HG02678 (cell line): Measurements from ENCODE around the gene TUBG1.
"Not testable (repeated sequence)": the region's sequence is repeated elsewhere in the genome, so short reads cannot be mapped to it uniquely, and the experiment has no call there.

ENCODE experiments used
- ATAC-seq: cut with Tn5 transposase; IDR thresholded peaks from one replicate; pipeline ENCODE4 v1.9.1; 2021; ENCODE audit warnings: mild to moderate bottlenecking, moderate library complexity; ENCODE audit not compliant: unreplicated experiment

Gene TUBG1

DNA sequence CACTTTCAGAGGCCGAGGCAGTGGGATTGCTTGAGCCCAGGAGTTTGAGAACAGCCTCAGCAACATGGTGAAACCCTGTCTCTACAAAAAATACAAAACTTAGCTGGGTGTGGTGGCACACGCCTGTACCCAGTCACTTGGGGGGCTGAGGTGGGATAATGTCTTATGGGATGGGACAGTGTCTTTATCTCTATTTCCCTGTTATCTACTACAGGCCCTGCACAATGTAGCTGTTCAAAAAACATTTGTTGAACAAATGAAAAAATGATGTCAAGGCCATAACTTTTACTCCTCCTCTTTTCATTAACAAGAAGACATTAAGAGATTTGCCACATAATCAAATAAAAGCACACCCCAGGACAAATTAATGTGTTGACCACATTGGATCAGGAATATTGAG, 13.8 kb downstream of the TUBG1 start:
- ATAC-seq = no peak

DNA sequence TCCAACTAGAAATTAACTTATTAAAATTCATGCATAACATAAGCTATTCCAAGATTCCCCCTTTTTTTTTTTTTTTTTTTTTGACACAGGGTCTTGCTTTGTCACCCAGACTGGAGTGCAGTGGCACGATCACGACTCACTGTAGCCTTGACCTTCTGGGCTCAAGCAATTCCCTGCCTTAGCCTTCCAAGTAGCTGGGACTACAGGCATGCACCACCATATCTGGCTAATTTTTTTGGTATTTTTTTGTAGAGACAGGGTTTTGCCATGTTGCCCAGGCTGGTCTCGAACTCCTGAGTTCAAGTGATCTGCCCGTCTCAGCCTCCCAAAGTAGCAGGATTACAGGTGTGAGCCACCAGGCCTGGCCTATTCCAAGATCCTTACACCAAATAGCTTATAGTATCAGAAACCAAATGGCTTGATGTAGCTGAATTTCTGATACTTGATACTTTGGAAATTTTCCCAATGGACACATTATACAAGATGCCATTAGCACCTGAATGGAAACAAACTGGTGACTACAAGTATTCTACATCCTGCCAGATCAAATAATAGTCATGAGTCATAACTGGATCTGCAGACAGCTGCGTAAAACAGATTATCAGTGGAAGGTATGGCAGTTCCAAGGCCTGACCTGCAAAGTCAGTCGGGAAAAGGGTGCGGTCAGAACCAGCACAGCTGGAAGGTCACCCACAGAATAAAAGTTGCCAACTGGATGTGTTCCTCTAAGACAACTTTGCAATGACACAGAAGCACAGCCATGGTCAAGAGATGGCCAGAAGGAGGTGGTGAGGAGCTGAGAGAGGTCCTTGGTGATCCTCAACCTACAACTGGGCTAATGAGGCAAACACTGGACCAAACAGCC, 14.5 kb downstream of the TUBG1 start:
- ATAC-seq = no peak

DNA sequence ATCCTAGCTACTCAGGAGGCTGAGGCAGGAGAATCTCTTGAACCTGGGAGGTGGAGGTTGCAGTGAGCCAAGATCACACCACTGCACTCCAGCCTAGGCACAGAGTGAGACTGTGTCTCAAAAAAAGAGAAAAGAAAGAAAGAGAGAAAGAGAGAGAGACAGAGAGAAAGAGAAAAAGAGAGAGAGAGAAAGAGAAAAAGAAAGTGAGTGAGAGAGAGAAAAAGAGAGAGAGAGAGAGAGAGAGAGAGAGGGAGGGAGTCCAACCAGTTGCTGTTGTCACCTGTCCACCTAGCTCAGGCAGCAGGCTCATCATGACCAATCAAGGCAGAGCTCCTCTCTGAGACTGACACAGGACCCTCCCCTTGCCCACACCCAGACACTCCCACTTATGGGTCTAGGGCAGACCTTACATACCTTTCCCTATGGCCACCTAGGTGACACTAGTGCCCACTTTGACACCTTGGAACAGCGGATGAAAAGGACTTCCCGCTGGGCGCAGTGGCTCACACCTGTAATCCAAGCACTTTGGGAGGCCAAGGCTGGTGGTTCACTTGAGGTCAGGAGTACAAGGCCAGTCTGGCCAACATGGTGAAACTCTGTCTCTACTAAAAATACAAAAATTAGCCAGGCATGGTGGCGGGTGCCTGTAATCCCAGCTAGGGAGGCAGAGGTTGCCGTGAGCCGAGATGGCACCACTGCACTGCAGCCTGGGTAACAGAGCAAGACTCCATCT, 17.7 kb downstream of the TUBG1 start:
- not testable (repeated sequence) for ATAC-seq

DNA sequence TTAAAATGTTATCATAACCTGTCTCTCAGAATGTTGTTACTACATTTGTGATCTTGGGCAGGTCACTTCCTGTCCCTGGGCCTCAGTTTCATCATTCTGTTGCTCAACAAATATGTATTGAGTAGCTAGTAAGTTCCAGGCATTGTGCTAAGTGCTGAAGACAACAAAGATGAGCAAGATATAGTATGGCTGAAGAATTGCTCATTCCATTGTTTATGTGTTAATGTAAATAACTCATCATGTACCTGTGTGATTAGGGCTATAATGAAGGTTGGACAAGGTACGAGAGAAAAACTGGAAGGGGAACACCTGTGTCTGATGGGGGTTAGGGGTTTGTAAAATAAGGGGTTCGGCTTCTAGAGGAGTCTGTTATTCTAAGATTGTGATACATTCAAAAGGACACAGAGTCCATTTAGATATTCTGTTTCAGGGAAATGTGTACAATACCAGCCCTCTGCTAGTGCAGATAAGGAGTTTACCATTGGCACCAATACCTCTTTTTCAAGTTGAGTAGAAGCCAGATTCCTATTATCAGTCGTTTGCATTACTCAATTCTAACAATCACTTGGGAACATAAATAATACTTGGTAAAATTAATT, 20.0 kb downstream of the TUBG1 start:
- ATAC-seq = no peak

DNA sequence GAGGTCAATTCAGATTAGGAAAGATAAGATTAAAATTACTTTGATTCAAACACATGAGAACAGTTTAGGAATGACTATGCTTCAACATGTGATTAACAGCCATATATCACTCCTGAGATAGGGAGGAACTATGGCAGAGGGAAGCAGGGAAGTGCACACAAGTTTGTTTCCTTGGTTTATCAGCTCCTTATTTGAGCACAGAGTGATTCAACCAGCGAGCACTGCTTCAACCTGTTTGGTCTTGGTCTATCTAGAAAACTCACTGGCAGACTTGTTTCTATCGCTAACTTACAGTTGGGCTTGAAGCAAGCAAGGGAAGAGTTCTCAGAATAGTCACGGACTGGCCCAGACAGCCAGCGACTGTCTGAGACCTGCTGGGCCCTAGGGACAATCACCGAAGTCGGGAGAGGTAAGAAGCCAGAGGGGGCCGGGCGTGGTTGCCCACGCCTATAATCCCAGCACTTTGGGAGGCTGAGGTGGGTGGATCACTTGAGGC, 23.5 kb downstream of the TUBG1 start:
- ATAC-seq = no peak

DNA sequence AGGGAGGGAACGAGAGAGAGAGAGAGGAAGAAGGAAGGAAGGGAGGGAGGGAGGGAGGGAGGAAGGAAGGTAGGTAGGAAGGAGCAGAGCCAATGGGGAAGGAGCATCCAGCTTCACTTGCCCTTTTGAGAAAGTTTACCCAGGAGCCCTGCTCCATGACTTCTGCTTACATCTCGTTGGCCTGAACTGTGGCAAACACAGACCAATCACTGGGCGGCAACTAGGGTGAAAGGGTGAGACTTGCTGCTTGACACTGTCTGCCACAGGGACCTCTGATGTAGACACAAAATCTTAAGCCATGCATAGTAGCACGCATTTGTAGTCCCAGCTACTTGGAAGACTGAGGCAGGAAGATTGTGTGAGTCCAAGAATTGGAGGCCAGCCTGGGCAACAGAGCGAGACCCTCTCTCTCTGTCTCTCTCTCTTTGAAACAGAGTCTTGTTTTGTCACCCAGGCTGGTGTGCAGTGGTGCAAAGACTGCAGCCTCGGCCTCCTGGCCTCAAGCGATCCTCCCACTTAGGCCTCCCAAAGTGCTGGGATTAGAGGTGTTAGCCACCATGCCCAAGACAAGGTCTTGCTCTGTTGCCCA, 30.1 kb downstream of the TUBG1 start:
- ATAC-seq = no peak

DNA sequence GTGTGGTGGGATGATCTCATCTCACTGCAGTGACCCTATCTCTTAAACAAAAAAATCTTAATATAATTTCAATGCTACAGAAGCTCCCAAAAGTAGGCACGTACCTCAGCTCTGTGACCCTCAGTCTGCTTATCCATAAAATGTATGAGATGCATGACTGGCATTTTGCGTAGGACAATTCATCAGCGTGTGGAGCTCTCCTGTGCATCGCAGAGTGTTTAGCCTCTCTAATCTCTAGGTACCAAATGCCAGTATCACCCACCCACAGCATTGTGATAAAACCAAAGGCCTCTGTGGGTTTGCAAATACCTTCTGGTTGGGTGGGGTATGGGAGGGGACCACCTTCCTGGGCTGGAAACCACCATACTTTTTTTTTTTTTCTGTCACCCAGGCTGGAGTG, 30.6 kb downstream of the TUBG1 start:
- ATAC-seq = no peak

DNA sequence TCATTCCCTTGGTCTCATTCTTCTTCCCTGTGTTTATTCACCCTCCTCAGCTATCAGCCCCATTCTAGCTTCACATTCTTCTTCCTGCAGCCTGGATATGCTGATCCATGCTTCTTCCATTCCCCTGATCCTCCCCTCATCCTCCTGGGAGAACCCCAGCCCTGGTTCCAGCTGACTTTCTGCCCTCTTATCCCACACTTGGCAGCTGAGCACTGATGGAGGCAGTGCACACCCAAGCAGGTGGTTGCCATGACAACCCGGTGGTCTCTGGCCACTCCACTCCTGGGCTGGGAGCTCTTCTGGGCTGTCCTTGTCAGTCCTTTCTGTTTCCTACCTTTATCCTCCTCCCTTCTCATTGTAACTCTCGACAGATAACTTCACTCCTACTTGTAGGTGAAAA, 32.9 kb downstream of the TUBG1 start:
- no peak for ATAC-seq

DNA sequence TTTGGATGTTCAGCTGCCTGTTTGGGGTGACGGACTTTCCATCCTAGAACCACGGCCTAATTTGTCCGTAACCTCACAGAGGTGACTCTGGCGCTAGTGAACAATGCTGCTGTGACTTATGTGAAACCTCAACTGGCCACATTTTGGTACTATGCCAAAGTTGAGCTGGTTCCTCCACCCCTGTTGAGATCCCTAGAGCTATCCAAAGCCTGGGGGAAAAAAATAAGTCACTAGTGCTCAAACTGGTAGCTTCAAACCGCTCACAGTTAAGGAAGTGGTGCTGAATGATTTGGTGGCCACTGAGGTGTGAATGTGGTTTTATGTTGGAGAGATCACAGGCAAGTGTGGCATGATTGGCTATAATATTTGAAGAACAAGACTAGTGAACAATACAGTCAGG, 38.3 kb downstream of the TUBG1 start:
- no peak for ATAC-seq

DNA sequence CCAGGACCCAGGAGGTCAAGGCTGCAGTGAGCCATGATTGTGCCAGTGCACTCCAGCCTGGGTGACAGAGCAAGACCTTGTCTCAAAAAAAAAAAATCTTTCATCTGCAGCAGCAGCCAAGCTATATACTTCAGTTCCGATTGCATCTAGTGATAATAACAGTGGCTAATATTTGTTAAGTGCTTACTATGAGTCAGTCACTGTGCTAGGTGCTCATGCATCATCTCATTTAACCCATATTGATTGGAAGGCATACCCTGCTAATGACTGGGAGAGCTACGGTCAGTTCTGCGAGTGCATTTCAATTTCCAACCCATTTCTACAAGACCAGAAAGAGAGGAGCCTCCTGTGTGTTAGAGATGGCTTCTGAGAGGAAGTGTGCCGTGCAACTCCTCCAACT, 41.9 kb downstream of the TUBG1 start:
- no peak for ATAC-seq

DNA sequence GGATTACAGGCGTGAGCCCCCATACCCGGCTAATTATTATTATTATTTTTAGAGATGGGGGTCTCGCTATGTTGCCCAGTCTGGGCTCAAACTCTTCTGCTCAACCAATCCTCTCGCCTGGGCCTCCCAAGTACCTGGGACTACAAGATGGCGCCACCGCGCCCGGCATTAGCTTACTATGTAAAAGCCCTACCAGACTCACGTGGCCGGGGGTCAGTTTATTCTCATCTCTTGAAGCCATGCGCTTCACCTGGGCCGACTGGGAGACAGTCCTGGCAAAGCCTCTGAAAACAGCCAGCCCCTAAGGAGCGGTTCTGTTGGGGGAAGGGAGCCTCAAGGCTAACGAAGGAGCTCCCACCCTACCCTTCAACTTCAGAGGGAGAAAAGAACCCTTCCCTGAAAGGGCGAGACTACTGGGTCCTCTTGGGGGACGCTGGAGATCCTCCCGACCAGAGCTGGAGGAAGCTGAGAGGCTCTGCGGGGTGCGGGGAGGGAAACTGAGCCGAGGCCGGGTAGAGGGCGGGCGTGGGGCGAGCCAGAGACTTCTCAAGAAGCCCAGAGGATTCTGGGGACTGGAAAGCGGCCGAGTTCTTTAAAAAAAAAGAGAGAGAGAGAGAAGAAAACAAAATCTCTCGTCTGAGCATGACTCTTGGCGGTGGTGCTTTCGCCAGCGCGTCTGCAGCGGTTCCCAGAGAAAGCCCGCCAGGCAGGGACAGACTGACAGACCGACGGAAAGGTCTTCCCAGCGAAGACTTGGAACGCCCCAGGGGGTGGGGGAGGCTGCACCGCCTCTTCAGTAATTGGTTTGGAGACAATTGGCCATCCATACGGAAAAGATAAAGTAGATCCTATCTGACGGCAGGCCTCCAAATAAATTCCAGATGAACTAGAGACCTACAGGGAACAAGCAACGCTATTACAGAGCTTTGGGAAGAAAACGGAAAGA, 44.0 kb downstream of the TUBG1 start:
- no peak for ATAC-seq

DNA sequence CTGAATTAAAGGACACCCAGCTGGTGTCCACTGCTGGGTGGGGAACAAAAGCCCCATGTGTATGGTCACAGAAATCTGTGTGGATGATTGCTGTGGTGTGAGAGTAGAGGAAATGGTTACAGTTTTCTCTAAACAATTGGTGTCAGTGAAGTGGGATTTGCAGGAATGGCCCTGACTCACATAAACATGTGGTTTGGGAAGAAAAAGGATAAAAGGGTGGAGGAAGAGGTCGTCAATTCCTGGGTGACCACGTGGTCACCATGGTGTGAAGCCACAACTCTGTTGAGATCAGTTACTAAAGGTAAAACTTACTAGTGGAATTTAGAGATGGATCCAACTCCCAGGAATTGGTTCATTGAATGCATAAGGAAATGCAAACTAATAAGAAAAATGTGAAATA, 46.0 kb downstream of the TUBG1 start:
- no peak for ATAC-seq

DNA sequence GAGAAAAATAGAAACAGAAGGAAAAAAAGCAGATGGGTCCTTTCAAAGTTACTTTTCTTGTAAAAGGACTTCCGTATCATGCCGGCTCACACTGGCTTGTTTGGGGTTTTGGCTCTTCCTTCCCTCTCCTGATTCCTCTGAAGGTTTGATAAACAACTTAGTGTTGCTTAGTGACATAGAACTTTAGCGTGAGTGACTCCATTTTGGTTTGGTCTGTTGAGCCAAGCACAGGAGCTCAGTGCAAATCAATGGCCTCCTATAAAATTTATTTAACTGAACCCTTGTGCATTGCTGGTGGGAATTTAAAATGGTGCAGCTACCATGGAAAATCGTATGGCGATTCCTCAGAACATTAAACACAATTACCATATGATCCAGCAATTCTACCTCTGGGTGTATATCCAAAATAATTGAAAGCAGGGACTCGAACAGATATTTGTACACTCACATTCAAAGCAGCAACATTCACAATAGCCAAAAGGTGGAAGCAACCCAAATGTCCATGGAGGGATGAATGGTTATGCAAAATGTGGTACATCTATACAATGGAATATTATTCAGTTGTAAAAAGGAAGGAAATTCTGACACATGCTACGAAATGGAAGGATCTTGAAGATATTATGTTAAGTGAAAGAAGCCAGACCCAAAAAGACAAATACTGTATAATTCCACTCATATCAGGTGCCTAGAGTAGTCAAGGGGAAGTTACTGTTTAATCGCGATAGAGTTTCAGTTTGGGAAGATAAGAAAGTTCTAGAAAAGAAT, 48.5 kb downstream of the TUBG1 start:
- no peak for ATAC-seq

DNA sequence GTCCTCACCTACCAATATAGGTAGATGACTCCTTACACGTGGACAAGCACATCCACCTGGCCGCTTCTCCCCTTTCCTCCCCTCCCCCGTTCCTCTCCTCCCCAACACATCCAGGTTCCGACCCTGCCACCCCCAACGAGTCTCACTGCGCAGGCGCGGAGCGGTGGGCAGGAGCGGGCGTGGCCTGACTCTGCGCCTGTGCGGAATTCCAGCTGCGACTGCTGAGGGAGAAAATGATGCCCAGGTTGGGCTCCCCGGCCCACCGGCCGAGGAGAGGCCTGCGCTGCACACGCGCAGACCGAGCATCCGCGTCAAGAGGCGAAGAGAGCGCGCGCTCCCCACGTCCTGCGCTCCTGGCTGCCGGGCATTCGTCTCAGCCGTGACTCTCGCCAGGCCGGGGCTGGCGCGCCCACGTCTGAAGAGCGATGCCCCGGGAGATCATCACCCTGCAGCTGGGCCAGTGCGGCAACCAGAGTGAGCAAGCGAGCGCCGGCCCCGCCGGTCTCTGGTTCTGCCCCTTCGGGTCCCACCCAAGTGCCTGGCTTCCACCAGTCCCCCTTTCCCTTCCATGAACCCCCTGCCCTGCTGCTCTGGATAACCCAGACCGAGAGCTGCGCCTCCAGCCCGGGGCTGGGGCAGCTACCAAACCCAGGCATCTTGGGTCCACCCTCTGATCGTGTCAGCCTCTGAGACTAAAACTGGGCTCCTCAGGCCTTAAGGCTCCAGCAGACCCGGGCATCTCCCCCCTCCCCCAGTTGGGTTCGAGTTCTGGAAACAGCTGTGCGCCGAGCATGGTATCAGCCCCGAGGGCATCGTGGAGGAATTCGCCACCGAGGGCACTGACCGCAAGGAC, 49.8 kb downstream of the TUBG1 start, which contains the start of gene TUBG2:
TSS of gene TUBG2 (plus strand) at position 206 of the 853 bp plus-strand sequence. CDS start at position 426, 220 bp downstream.
- ATAC-seq = peak; percentile 58

DNA sequence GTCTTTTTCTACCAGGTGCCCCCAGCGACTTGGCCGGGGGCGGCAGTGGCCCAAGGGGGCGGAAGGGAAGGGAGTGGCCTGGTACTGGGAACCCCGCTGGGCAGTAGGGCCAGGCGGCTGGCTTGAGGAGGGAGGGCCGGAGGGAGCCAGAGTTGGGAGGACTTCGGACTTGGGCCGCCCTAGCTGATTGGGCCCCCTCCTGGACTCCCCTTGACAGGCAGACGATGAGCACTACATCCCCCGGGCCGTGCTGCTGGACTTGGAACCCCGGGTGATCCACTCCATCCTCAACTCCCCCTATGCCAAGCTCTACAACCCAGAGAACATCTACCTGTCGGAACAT, 50.4 kb downstream of the TUBG1 start:
- ATAC-seq = not testable (repeated sequence)

DNA sequence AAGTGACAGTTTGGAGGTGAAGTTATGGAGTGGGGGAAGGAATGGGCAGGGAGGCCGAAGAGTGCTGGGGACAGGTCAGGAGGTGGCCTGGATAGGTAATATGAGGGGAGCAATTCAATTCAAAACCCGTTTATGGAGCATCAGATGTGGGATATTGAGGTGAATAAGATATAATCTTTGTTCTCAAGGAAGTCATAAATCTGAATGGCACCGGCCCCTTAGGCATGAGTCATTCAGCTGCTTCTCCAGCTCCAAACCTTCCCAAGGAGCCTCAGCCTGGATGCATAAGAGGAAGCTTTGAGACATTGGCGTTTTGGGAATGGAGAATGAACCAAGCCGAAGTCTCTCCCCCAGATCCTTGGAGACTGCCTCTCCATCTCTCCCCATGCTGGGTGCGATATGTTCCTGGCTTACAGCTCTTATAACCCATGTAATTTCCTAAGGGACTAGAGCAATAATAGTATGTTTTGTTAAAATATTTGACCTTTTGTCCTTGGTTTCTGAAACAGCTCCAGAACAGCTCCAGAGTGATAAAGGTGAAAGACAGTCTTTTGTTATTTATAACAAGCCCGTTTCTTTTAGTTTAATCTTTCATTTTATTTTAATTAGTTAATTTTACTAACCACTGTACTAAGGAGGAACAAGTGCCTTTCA, 51.3 kb downstream of the TUBG1 start:
- ATAC-seq = no peak
